ENCODE results near the gene NELFCD. TPM values are rescaled to one million over a fixed set of nuclear protein-coding genes. Genes with fewer than 3 reads are reported as not detected.

NELFCD gene
- total RNA-seq, 1 donor from 2014 or later, result 37.6 TPM

- peaks cover 12% of the 10 kb centered on the region for H3K36me3 Mint-ChIP-seq (ENCODE audit: low read depth)
These were observed 20.0 kb downstream of the NELFCD start for GRCh38 chr20:59001068-59001448.

GRCh38 chr20:59001449-59002171 is 20.6 kb downstream of the NELFCD start:
- no peak for DNase-seq (ENCODE audit: low spot score)
- H3K36me3 Mint-ChIP-seq (ENCODE audit: low read depth), result peaks cover 11% of the 10 kb centered on the region
- no peaks in the 10 kb centered on the region for H3K9me3 Mint-ChIP-seq (ENCODE audit: low read depth)
- H3K4me1 Mint-ChIP-seq (ENCODE audit: low read depth), result peaks cover 21% of the 10 kb centered on the region
- no peaks in the 10 kb centered on the region for H3K27me3 Mint-ChIP-seq (ENCODE audit: low read depth)
- TF ChIP-seq CTCF (IDR thresholded peaks at IDR 0.05), result no peak
- no peak overlapping the region for H3K27ac Mint-ChIP-seq (ENCODE audit: unreplicated experiment)
- no peak overlapping the region for H3K4me3 Mint-ChIP-seq (ENCODE audit: unreplicated experiment)

More at GRCh38 chr20:59001068-59001448, 20.0 kb downstream of the NELFCD start:
- H3K27ac Mint-ChIP-seq (ENCODE audit: unreplicated experiment), result no peak overlapping the region
- peaks cover 21% of the 10 kb centered on the region for H3K4me1 Mint-ChIP-seq (ENCODE audit: low read depth)
- H3K9me3 Mint-ChIP-seq (ENCODE audit: low read depth), result no peaks in the 10 kb centered on the region
- DNase-seq (ENCODE audit: low spot score), result no peak
- no peaks in the 10 kb centered on the region for H3K27me3 Mint-ChIP-seq (ENCODE audit: low read depth)
- no peak for TF ChIP-seq CTCF (IDR thresholded peaks at IDR 0.05)
- no peak overlapping the region for H3K4me3 Mint-ChIP-seq (ENCODE audit: unreplicated experiment)

- Mint-ChIP-seq H3K4me1 (ENCODE audit: low read depth) (peaks cover 21% of the 10 kb centered on the region), H3K36me3 (ENCODE audit: low read depth) (peaks cover 7% of the 10 kb centered on the region), H3K27ac (ENCODE audit: unreplicated experiment) (no peak overlapping the region), H3K27me3 (ENCODE audit: low read depth) (no peaks in the 10 kb centered on the region), H3K4me3 (ENCODE audit: unreplicated experiment) (no peak overlapping the region), H3K9me3 (ENCODE audit: low read depth) (no peaks in the 10 kb centered on the region)
- DNase-seq (ENCODE audit: low spot score), result no peak
- TF ChIP-seq CTCF (IDR thresholded peaks at IDR 0.05), result no peak
These were observed 21.3 kb downstream of the NELFCD start for GRCh38 chr20:59002388-59002787.

- TF ChIP-seq CTCF (IDR thresholded peaks at IDR 0.05), result no peak
- Mint-ChIP-seq H3K27me3 (ENCODE audit: low read depth) (no peaks in the 10 kb centered on the region), H3K27ac (ENCODE audit: unreplicated experiment) (no peak overlapping the region), H3K36me3 (ENCODE audit: low read depth) (peaks cover 4% of the 10 kb centered on the region), H3K9me3 (ENCODE audit: low read depth) (no peaks in the 10 kb centered on the region), H3K4me3 (ENCODE audit: unreplicated experiment) (no peak overlapping the region), H3K4me1 (ENCODE audit: low read depth) (peaks cover 21% of the 10 kb centered on the region)
- no peak for DNase-seq (ENCODE audit: low spot score)
These were observed 21.9 kb downstream of the NELFCD start for GRCh38 chr20:59002874-59003399.

GRCh38 chr20:59003836-59004492 is 22.9 kb downstream of the NELFCD start:
- H3K9me3 Mint-ChIP-seq (ENCODE audit: low read depth), result no peaks in the 10 kb centered on the region
- peaks cover 4% of the 10 kb centered on the region for H3K36me3 Mint-ChIP-seq (ENCODE audit: low read depth)
- H3K27me3 Mint-ChIP-seq (ENCODE audit: low read depth), result no peaks in the 10 kb centered on the region
- peak overlapping the region; percentile 43 for H3K27ac Mint-ChIP-seq (ENCODE audit: unreplicated experiment)
- TF ChIP-seq CTCF (IDR thresholded peaks at IDR 0.05), result no peak
- peaks cover 21% of the 10 kb centered on the region for H3K4me1 Mint-ChIP-seq (ENCODE audit: low read depth)
- H3K4me3 Mint-ChIP-seq (ENCODE audit: unreplicated experiment), result no peak overlapping the region
- DNase-seq (ENCODE audit: low spot score), result no peak

Measured in chondrocyte (in vitro differentiated cells).